ENCODE data around the gene MAPT.

DNA sequence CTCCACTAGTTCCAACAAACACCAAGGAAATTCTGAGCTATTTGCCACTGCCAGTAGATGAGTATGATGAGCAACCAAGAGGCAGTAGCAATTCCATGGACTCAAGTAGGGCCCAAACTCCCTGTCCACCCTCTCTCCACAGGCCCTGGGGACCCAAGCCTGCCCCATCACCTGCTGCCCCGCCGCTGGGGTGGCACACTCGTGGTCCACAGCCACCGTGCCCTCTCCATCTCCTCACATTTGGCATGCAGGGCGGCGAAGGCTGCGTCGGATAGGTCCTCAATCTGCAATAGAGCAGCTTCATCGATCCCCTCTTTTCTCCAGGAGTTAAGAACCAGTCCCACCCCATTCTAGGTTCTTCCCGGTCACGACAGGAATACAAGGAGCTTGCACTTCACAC lies 138.6 kb downstream of the MAPT start:
- no peak for TF ChIP-seq YY1 (IDR thresholded peaks at IDR 0.05; ENCODE audit: low read depth)
- TF ChIP-seq, protein P1, sequence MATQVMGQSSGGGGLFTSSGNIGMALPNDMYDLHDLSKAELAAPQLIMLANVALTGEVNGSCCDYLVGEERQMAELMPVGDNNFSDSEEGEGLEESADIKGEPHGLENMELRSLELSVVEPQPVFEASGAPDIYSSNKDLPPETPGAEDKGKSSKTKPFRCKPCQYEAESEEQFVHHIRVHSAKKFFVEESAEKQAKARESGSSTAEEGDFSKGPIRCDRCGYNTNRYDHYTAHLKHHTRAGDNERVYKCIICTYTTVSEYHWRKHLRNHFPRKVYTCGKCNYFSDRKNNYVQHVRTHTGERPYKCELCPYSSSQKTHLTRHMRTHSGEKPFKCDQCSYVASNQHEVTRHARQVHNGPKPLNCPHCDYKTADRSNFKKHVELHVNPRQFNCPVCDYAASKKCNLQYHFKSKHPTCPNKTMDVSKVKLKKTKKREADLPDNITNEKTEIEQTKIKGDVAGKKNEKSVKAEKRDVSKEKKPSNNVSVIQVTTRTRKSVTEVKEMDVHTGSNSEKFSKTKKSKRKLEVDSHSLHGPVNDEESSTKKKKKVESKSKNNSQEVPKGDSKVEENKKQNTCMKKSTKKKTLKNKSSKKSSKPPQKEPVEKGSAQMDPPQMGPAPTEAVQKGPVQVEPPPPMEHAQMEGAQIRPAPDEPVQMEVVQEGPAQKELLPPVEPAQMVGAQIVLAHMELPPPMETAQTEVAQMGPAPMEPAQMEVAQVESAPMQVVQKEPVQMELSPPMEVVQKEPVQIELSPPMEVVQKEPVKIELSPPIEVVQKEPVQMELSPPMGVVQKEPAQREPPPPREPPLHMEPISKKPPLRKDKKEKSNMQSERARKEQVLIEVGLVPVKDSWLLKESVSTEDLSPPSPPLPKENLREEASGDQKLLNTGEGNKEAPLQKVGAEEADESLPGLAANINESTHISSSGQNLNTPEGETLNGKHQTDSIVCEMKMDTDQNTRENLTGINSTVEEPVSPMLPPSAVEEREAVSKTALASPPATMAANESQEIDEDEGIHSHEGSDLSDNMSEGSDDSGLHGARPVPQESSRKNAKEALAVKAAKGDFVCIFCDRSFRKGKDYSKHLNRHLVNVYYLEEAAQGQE (IDR thresholded peaks at IDR 0.05; ENCODE audit: low read depth) = no peak
- TF ChIP-seq RAD21 (IDR thresholded peaks at IDR 0.05; ENCODE audit: low read depth) = no peak

Data from Ishikawa (cell line).